Osteoblast (primary cell): ENCODE measurements around the gene ACACB. TPM values are rescaled to one million over a fixed set of nuclear protein-coding genes. Genes with fewer than 3 reads are reported as not detected.

Experiments used
- DNase-seq: peaks from one replicate; pipeline ENCODE4 v3.0.0; 2011; ENCODE audit warnings: low spot score, mixed read lengths; ENCODE audit not compliant: insufficient read length; ENCODE audit errors: missing footprints
- H2AFZ ChIP-seq: 2 replicates; pipeline ENCODE4 v1.6.0; 2011; ENCODE audit warnings: mild to moderate bottlenecking, low read length
- H3K27ac ChIP-seq: 2 replicates; pipeline ENCODE4 v1.5.1; 2011; ENCODE audit warnings: mild to moderate bottlenecking, low read depth, low read length, moderate library complexity
- H3K27me3 ChIP-seq: 2 replicates; pipeline ENCODE4 v1.6.0; 2012; ENCODE audit warnings: mild to moderate bottlenecking, control low read depth, inconsistent platforms, low read length, moderate library complexity; ENCODE audit not compliant: insufficient read depth
- H3K36me3 ChIP-seq: 2 replicates; pipeline ENCODE4 v1.5.1; 2011; ENCODE audit warnings: mild to moderate bottlenecking, low read length, control low read depth, moderate library complexity; ENCODE audit not compliant: insufficient read depth
- H3K4me1 ChIP-seq: 2 replicates; pipeline ENCODE4 v1.5.1; 2011; ENCODE audit warnings: mild to moderate bottlenecking, low read length, control low read depth, moderate library complexity; ENCODE audit not compliant: insufficient read depth
- H3K4me2 ChIP-seq: 2 replicates; pipeline ENCODE4 v1.6.0; 2011; ENCODE audit warnings: mild to moderate bottlenecking, low read length; ENCODE audit not compliant: insufficient read depth
- H3K4me3 ChIP-seq: fragments of 200-600 bp; sonication (generic); 3 replicates; pipeline ENCODE4 v1.5.1; 2012; ENCODE audit warnings: mild to moderate bottlenecking, low read length, inconsistent platforms; ENCODE audit not compliant: insufficient read depth
- H3K79me2 ChIP-seq: 2 replicates; pipeline ENCODE4 v1.6.0; 2012; ENCODE audit warnings: mild to moderate bottlenecking, low read length, control low read depth, inconsistent platforms; ENCODE audit not compliant: insufficient read depth
- H3K9me3 ChIP-seq: 2 replicates; pipeline ENCODE4 v1.5.1; 2011; ENCODE audit warnings: low read depth, low read length, control low read depth
- H4K20me1 ChIP-seq: 2 replicates; pipeline ENCODE4 v1.6.0; 2012; ENCODE audit warnings: mild to moderate bottlenecking, low read length, control low read depth; ENCODE audit not compliant: insufficient read depth
- total RNA-seq: library from RNA; depleted of rRNA; stranded (reverse); fragments of >200 nt; gene quantifications from 2 replicates; pipeline ENCODE4 v1.2.3, GENCODE V29; 2012
- TF ChIP-seq, protein P1 (sequence below): IDR thresholded peaks from 2 replicates; pipeline ENCODE4 v1.5.1; 2011; ENCODE audit warnings: mild to moderate bottlenecking, low read depth, low read length, moderate library complexity; ENCODE audit errors: extremely low read depth

ACACB gene
- total RNA-seq, 1 donor = 13.8 TPM

DNA sequence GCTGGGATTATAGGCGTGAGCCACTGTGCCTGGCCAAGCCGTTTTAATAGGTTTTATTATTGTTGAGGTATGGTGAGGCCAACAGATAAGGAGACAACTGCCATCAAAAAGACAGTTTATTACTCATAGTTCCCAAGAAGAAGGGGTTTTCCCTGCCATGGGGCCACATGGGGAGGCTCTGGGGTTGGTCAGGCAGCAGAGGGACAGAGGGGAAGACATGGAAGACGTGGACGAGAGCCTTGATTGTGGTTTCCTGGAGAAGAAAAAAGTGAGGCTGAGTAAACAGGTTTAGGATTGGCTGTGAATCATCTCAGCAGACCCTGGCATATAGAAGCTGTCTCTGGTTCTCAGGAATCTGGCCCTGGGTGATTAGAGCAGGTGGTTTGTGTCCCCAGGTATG lies 122.8 kb downstream of the ACACB start:
- Histone ChIP-seq H4K20me1 (no peaks in the 10 kb centered on the region), H3K27ac (no peak overlapping the region), H3K9me3 (no peaks in the 10 kb centered on the region), H3K4me1 (no peaks in the 10 kb centered on the region), H3K36me3 (no peaks in the 10 kb centered on the region), H3K27me3 (no peaks in the 10 kb centered on the region), H2AFZ (no peak overlapping the region), H3K4me2 (no peak overlapping the region), H3K79me2 (no peaks in the 10 kb centered on the region), H3K4me3 (no peak overlapping the region)
- TF ChIP-seq, protein P1, sequence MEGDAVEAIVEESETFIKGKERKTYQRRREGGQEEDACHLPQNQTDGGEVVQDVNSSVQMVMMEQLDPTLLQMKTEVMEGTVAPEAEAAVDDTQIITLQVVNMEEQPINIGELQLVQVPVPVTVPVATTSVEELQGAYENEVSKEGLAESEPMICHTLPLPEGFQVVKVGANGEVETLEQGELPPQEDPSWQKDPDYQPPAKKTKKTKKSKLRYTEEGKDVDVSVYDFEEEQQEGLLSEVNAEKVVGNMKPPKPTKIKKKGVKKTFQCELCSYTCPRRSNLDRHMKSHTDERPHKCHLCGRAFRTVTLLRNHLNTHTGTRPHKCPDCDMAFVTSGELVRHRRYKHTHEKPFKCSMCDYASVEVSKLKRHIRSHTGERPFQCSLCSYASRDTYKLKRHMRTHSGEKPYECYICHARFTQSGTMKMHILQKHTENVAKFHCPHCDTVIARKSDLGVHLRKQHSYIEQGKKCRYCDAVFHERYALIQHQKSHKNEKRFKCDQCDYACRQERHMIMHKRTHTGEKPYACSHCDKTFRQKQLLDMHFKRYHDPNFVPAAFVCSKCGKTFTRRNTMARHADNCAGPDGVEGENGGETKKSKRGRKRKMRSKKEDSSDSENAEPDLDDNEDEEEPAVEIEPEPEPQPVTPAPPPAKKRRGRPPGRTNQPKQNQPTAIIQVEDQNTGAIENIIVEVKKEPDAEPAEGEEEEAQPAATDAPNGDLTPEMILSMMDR = no peak
- DNase-seq = no peak

DNA sequence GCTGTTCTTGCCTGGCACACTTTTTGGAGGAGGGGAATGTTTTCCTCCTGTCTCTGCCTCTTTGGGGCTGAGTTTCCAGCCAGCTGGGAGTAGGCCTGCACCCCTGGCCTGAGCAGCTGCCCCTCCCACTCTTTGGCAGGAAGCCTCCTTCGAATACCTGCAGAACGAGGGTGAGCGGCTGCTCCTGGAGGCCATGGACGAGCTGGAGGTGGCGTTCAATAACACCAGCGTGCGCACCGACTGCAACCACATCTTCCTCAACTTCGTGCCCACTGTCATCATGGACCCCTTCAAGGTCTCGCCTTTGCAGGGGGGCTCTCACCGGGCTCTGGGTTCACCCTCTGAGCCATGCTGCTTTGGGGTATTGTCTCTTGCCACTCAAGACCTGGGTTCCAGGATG lies 123.3 kb downstream of the ACACB start:
- H3K27ac ChIP-seq = no peak overlapping the region
- H3K79me2 ChIP-seq = no peaks in the 10 kb centered on the region
- no peaks in the 10 kb centered on the region for H3K9me3 ChIP-seq
- no peaks in the 10 kb centered on the region for H3K27me3 ChIP-seq
- no peak overlapping the region for H2AFZ ChIP-seq
- DNase-seq = no peak
- H3K4me2 ChIP-seq = no peak overlapping the region
- TF ChIP-seq, protein P1 = no peak
- no peaks in the 10 kb centered on the region for H4K20me1 ChIP-seq
- no peaks in the 10 kb centered on the region for H3K4me1 ChIP-seq
- H3K36me3 ChIP-seq = no peaks in the 10 kb centered on the region
- no peak overlapping the region for H3K4me3 ChIP-seq

DNA sequence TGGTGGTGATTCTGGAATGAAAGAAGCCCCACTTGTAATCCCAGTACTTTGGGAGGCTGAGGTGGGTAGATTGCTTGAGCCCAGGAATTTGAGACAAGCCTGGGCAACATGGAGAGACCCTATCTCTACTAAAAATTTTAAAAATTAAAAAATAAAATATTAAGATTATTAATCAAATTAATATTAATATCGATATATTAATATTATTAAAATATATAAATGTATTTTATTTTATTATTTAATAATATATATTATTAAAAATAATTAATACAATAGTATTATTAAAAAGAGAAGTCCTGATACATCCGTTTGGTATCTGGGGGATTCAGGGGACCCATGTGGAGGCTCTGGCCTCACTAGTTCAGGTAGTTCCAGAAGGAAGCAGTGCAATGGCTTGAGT lies 124.0 kb downstream of the ACACB start:
- no peak overlapping the region for H3K4me3 ChIP-seq
- no peaks in the 10 kb centered on the region for H3K9me3 ChIP-seq
- H4K20me1 ChIP-seq = no peaks in the 10 kb centered on the region
- no peak overlapping the region for H2AFZ ChIP-seq
- H3K4me1 ChIP-seq = no peaks in the 10 kb centered on the region
- TF ChIP-seq, protein P1 = no peak
- DNase-seq = no peak
- H3K27me3 ChIP-seq = no peaks in the 10 kb centered on the region
- no peak overlapping the region for H3K27ac ChIP-seq
- no peaks in the 10 kb centered on the region for H3K36me3 ChIP-seq
- H3K4me2 ChIP-seq = no peak overlapping the region
- no peaks in the 10 kb centered on the region for H3K79me2 ChIP-seq

DNA sequence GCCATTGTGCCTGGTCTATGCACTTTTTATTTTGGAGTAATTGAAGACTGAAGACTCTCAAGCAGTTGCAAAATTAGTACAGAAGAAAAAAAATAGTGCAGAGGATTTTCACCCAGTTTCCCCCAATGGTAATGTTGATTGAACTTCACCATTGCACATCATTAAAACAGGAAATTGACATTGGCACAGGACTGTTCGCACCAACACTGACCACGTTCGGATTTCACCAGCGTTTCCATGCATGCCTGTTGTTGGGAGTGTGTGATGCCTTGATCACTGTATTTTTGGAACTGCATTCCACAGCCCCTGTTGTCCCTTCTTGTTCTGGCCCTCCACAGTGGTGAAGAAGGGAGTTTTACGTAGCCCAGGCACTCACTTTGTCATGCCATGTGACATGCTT lies 125.5 kb downstream of the ACACB start:
- H3K4me2 ChIP-seq = no peak overlapping the region
- no peak overlapping the region for H3K27ac ChIP-seq
- TF ChIP-seq, protein P1 = no peak
- H3K4me3 ChIP-seq = no peak overlapping the region
- no peak for DNase-seq
- H3K27me3 ChIP-seq = no peaks in the 10 kb centered on the region
- H3K4me1 ChIP-seq = no peaks in the 10 kb centered on the region
- H4K20me1 ChIP-seq = no peaks in the 10 kb centered on the region
- no peaks in the 10 kb centered on the region for H3K36me3 ChIP-seq
- no peaks in the 10 kb centered on the region for H3K79me2 ChIP-seq
- H2AFZ ChIP-seq = no peak overlapping the region
- no peaks in the 10 kb centered on the region for H3K9me3 ChIP-seq
